ENCODE results near the gene TBC1D5. TPM values are rescaled to one million over a fixed set of nuclear protein-coding genes. Genes with fewer than 3 reads are reported as not detected.

The TBC1D5 gene
- total RNA-seq, 4 donors from 2014 or later = 51.9 to 66.8 (median 60.1) TPM

- 85 to 93% methylated on average over 13 of the region's 13 CpGs for WGBS, 2 donors
- TF ChIP-seq CTCF (IDR thresholded peaks at IDR 0.05) = no peak
- TF ChIP-seq POLR2A (IDR thresholded peaks at IDR 0.05) = no peak
- no peak for DNase-seq (ENCODE audit: low spot score in 2 of 2)
These were observed 224.0 kb downstream of the TBC1D5 start for GRCh38 chr3:17518189-17519059.

GRCh38 chr3:17515445-17516234 is 226.8 kb downstream of the TBC1D5 start:
- no peak overlapping the region for H3K4me3 ChIP-seq (ENCODE audit: low read depth, poor library complexity, severe bottlenecking)
- WGBS, 2 donors = 77 to 80% methylated on average over 4 of the region's 4 CpGs
- no peak for DNase-seq (ENCODE audit: low spot score in 2 of 2)
- no peak for TF ChIP-seq POLR2A (IDR thresholded peaks at IDR 0.05)
- TF ChIP-seq CTCF (IDR thresholded peaks at IDR 0.05) = no peak
- intact Hi-C loops (cut with DNase I; ENCODE audit: low total_unique reads) = no loop called here

More at GRCh38 chr3:17518189-17519059, 224.0 kb downstream of the TBC1D5 start:
- intact Hi-C loops (cut with DNase I; ENCODE audit: low total_unique reads) = no loop called here
- no peak overlapping the region for H3K4me3 ChIP-seq (ENCODE audit: low read depth, poor library complexity, severe bottlenecking)

- no peak overlapping the region for H3K4me3 ChIP-seq (ENCODE audit: low read depth, poor library complexity, severe bottlenecking)
- intact Hi-C loops (cut with DNase I; ENCODE audit: low total_unique reads) = no loop called here
- no peak for DNase-seq (ENCODE audit: low spot score in 2 of 2)
- TF ChIP-seq POLR2A (IDR thresholded peaks at IDR 0.05) = no peak
- TF ChIP-seq CTCF (IDR thresholded peaks at IDR 0.05) = no peak
These were observed 227.8 kb downstream of the TBC1D5 start for GRCh38 chr3:17514597-17514996.

- intact Hi-C loops (cut with DNase I; ENCODE audit: low total_unique reads) = no loop called here
- WGBS, 2 donors = 83 to 88% methylated on average over 4 of the region's 4 CpGs
- H3K4me3 ChIP-seq (ENCODE audit: low read depth, poor library complexity, severe bottlenecking) = no peak overlapping the region
- TF ChIP-seq POLR2A (IDR thresholded peaks at IDR 0.05) = no peak
- TF ChIP-seq CTCF (IDR thresholded peaks at IDR 0.05) = no peak
- no peak for DNase-seq (ENCODE audit: low spot score in 2 of 2)
These were observed 232.2 kb downstream of the TBC1D5 start for GRCh38 chr3:17510265-17510664.

GRCh38 chr3:17508180-17508752 is 234.2 kb downstream of the TBC1D5 start:
- TF ChIP-seq CTCF (IDR thresholded peaks at IDR 0.05) (no peak), POLR2A (IDR thresholded peaks at IDR 0.05) (no peak)
- 90 to 95% methylated on average over 4 of the region's 4 CpGs for WGBS, 2 donors
- DNase-seq (ENCODE audit: low spot score in 2 of 2) = no peak
- intact Hi-C loops (cut with DNase I; ENCODE audit: low total_unique reads) = no loop called here
- H3K4me3 ChIP-seq (ENCODE audit: low read depth, poor library complexity, severe bottlenecking) = no peak overlapping the region
